Psoas muscle (tissue), 8 donors: ENCODE measurements around the gene SACS. TPM values are rescaled to one million over a fixed set of nuclear protein-coding genes. Genes with fewer than 3 reads are reported as not detected.

ENCODE experiments used
- ATAC-seq, 4 donors: fragments of 200-7000 bp; cut with Tn5 transposase; one replicate each; pipeline ENCODE4 v1.9.1; 2020; ENCODE audit warnings: moderate library complexity in 3 of 4, mild to moderate bottlenecking in 2 of 4
- DNase-seq, 2 donors: peaks; one replicate each; pipeline ENCODE4 v3.0.0-alpha.2; 2020
- H3K27ac ChIP-seq: fragments of 200-600 bp; one replicate; pipeline ENCODE4 v1.8.0; 2022
- H3K27me3 ChIP-seq, 3 donors: fragments of 200-600 bp in 1 of 3; one replicate each; pipeline versions ENCODE4 v1.6.1 to v1.8.0; 2013 to 2022; ENCODE audit warnings: low read length in 2 of 3, mild to moderate bottlenecking in 2 of 3, moderate library complexity in 1 of 3; ENCODE audit not compliant: insufficient read depth in 3 of 3
- H3K36me3 ChIP-seq, 2 donors: fragments of 200-600 bp in 1 of 2; one replicate each; pipeline versions ENCODE4 v1.6.1 to v1.8.0; 2013 to 2022; ENCODE audit warnings: low read depth in 1 of 2, mild to moderate bottlenecking in 1 of 2, moderate library complexity in 1 of 2; ENCODE audit not compliant: insufficient read depth in 1 of 2
- H3K4me1 ChIP-seq: fragments of 200-600 bp; one replicate; pipeline ENCODE4 v1.8.0; 2022
- H3K4me3 ChIP-seq: fragments of 200-600 bp; one replicate; pipeline ENCODE4 v1.8.0; 2022; ENCODE audit warnings: mild to moderate bottlenecking
- H3K9me3 ChIP-seq: fragments of 200-600 bp; one replicate; pipeline ENCODE4 v1.8.0; 2022
- CTCF ChIP-seq: fragments of 200-600 bp; IDR thresholded peaks from one replicate; pipeline ENCODE4 v1.8.0; 2022; ENCODE audit warnings: antibody characterized with exemption
- WGBS, 3 donors: extraction: QIAGEN DNeasy Blood & Tissue Kit; methylation state at CpG; one replicate each; pipeline versions ENCODE4 v1.1.6 to v1.1.7; 2013; 5-methylcytosine and 5-hydroxymethylcytosine counted together
- intact Hi-C, 2 donors: fragments of 100-400 bp; cut with DNase I; formaldehyde crosslinking; loops; one replicate each; pipeline versions ENCODE4 v1.11.0 to v1.14.2; 2022
- polyA plus RNA-seq, 3 donors: library from polyadenylated mRNA; stranded (reverse); fragments of 200-250 nt; gene quantifications; one replicate each; pipeline ENCODE4 v1.2.3, GENCODE V29; 2013
- total RNA-seq, 4 donors: library from RNA; stranded (reverse); fragmentation: NEBNext Ultra II Directional in 2 of 4; extraction: Animal tissue kit (Norgen Biotek cat#: 25700) in 2 of 4; gene quantifications; one replicate each; pipeline versions ENCODE4 v1.2.1 to v1.2.4, GENCODE V29; 2021 to 2023
- donor health status: healthy with polysubstance abuse.
- donor health status: DM: no; HTN: no; CAD: no; lungs with moderate emphysema.
- donor health status: Bipolar disorder and iron deficiency.
- donor health status: healthy.
- donor health status: DM: yes; HTN: yes; CAD: no.
- donor health status: DM: no; HTN: no; CAD: no.
- donor health status: DM: no; HTN: no; CAD: no.
- donor health status: DM: yes; HTN: yes; CAD: no.

SACS gene
- total and polyA plus RNA-seq, 7 donors: 6.3 to 56.1 (median 17.3) TPM

DNA sequence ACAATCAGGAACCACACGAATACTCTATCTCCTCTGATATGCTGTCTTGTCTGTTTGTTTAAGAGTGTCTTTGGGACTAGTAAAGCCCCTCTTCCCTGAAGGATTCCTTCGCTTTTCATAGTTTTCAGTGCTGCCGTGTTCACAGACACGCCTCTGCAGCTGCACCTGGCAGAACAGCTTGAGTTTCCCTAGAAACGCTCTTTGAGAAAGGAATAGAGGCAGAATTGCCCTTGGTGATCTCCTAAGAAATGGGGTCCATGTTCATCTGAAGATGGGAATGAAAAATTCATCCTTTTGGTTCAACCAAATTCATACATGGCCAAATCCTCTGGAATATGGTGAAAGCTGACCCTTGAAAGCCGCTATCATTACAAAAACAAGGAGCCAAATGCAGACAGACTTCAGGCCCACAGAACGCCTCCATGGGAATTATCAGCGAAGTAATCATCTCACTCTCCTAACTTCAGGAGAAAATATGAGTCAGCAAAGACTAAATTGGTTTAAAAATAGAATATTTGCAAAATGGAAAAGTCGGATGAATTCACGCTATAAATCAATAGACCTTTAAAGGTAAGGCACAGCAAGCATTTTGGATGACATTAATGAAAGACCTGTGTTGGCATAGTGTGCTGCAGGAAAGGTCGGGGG is 5.5 kb downstream of the SACS start:
- 26 to 43% (median 33%) methylated on average over 11 of the region's 11 CpGs for WGBS, 3 donors
- no peak for DNase-seq
- Histone ChIP-seq H3K9me3 (no peaks in the 10 kb centered on the region), H3K4me1 (peaks cover 44% of the 10 kb centered on the region), H3K27ac (peak overlapping the region; percentile 79), H3K36me3 (no peaks in the 10 kb centered on the region), H3K4me3 (peak overlapping the region; percentile 49), H3K27me3 (no peaks in the 10 kb centered on the region)
- intact Hi-C loops: loop anchor here in 1 of 2 donors (5.0 kb wide), 1 partner anchor 46 kb away; no protein-coding TSS in a partner anchor
- no peak for TF ChIP-seq CTCF
- peak in 2 of 4 donors; percentile 1 to 26 for ATAC-seq

- H3K27me3 ChIP-seq: no peaks in the 10 kb centered on the region
- ATAC-seq (peak; percentile 69 to 83 (median 78)), DNase-seq (no peak)
- 11 to 13% (median 12%) methylated on average over 7 of the region's 7 CpGs for WGBS, 3 donors
- TF ChIP-seq CTCF: no peak
- H3K9me3 ChIP-seq: no peaks in the 10 kb centered on the region
- peaks cover 42% of the 10 kb centered on the region for H3K4me1 ChIP-seq
- H3K4me3 ChIP-seq: peak overlapping the region; percentile 49
- H3K27ac ChIP-seq: peak overlapping the region; percentile 79
- intact Hi-C loops: loop anchor here in 1 of 2 donors (5.0 kb wide), 1 partner anchor 45 kb away; no protein-coding TSS in a partner anchor
- H3K36me3 ChIP-seq: no peaks in the 10 kb centered on the region
Measured at GRCh38 chr13:23427342-23427843, 6.1 kb downstream of the SACS start.

DNA sequence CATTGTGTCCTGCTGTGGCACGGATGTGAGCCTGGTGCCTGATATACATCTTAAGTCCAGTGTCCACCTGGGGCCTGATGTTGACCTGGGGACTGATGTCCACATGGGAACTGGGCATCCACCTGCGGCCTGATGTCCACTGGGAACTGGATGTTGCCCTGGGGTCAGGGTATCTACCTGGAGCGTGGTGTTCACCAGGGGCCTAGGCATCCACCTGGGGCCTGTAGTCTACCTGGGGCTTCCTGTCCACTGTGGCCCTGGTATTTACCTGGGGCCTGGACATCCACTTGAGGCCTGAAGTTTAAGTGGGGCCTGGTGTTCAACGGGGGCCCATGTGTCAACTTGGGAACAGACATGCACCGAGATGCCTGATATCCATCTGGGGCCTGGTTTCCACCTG is 11.9 kb downstream of the SACS start:
- no peaks in the 10 kb centered on the region for H3K9me3 ChIP-seq
- H3K4me3 ChIP-seq: no peak overlapping the region
- 92 to 97% (median 95%) methylated on average over 5 of the region's 5 CpGs for WGBS, 3 donors
- DNase-seq (no peak), ATAC-seq (no peak)
- intact Hi-C loops: no loop called here
- peaks cover 0 to 6% of the 10 kb centered on the region in 2 donors for H3K36me3 ChIP-seq
- H3K27ac ChIP-seq: no peak overlapping the region
- H3K27me3 ChIP-seq: no peaks in the 10 kb centered on the region
- TF ChIP-seq CTCF: no peak
- no peaks in the 10 kb centered on the region for H3K4me1 ChIP-seq

- TF ChIP-seq CTCF: no peak
- Histone ChIP-seq H3K9me3 (no peaks in the 10 kb centered on the region), H3K4me3 (no peak overlapping the region), H3K27ac (no peak overlapping the region), H3K36me3 (peaks cover 0 to 6% of the 10 kb centered on the region in 2 donors), H3K27me3 (no peaks in the 10 kb centered on the region), H3K4me1 (no peaks in the 10 kb centered on the region)
- DNase-seq (no peak), ATAC-seq (peak in 2 of 4 donors; percentile 13 to 17)
- intact Hi-C loops: no loop called here
- WGBS, 3 donors: 95 to 96% (median 96%) methylated on average over 33 of the region's 33 CpGs
Measured at GRCh38 chr13:23418776-23419683, 14.5 kb downstream of the SACS start.
